ENCODE measurements around the gene CAD. TPM values are rescaled to one million over a fixed set of nuclear protein-coding genes. Genes with fewer than 3 reads are reported as not detected.

The CAD gene
- total RNA-seq, 1 donor from 2014 or later: 51.2 TPM

DNA sequence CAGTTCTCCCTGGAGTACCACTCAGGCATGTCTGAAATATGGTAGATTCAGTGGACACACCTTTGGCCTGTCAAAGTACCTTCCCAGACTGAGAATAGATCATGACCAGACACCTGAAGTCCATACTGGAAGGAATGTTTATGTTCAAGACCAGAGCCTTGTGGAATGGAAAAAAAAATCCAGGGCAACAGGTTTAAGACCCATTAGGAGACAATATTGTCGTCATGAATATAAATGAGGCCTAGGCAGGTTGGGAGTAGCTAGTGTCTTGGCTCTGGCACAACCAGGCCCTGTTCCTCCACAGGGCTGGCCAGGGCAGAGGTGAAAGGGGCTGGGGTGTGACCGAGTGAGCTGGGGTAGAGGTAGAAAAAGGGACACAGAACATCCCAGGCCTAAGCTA, 18.5 kb upstream of the CAD start:
- TF ChIP-seq EZH2 (IDR thresholded peaks at IDR 0.05; ENCODE audit: insufficient read depth, low read length): no peak
- TF ChIP-seq, protein P1, sequence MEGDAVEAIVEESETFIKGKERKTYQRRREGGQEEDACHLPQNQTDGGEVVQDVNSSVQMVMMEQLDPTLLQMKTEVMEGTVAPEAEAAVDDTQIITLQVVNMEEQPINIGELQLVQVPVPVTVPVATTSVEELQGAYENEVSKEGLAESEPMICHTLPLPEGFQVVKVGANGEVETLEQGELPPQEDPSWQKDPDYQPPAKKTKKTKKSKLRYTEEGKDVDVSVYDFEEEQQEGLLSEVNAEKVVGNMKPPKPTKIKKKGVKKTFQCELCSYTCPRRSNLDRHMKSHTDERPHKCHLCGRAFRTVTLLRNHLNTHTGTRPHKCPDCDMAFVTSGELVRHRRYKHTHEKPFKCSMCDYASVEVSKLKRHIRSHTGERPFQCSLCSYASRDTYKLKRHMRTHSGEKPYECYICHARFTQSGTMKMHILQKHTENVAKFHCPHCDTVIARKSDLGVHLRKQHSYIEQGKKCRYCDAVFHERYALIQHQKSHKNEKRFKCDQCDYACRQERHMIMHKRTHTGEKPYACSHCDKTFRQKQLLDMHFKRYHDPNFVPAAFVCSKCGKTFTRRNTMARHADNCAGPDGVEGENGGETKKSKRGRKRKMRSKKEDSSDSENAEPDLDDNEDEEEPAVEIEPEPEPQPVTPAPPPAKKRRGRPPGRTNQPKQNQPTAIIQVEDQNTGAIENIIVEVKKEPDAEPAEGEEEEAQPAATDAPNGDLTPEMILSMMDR (IDR thresholded peaks at IDR 0.05; ENCODE audit: insufficient read depth, low read depth, low read length): no peak
- Histone ChIP-seq H3K4me2 (ENCODE audit: low read length) (no peak overlapping the region), H3K9ac (ENCODE audit: low read length) (no peak overlapping the region), H4K20me1 (ENCODE audit: insufficient read depth, low read length) (no peaks in the 10 kb centered on the region), H2AFZ (ENCODE audit: low read depth, low read length) (no peak overlapping the region), H3K27me3 (ENCODE audit: insufficient read depth, low read length) (peaks cover 4% of the 10 kb centered on the region), H3K9me3 (ENCODE audit: insufficient read depth, low read depth, low read length) (no peaks in the 10 kb centered on the region), H3K79me2 (ENCODE audit: insufficient read depth, low read length) (no peaks in the 10 kb centered on the region), H3K4me3 (ENCODE audit: insufficient read depth, low read depth, low read length) (no peak overlapping the region), H3K4me1 (ENCODE audit: insufficient read depth, low read length) (peaks cover 7% of the 10 kb centered on the region), H3K27ac (ENCODE audit: low read depth, low read length) (no peak overlapping the region), H3K36me3 (ENCODE audit: insufficient read depth, low read length) (peaks cover 12% of the 10 kb centered on the region)
- H3K27me3 Mint-ChIP-seq (ENCODE audit: low read depth, unreplicated experiment): no peaks in the 10 kb centered on the region
- H3K4me1 Mint-ChIP-seq (ENCODE audit: low read depth, unreplicated experiment): peaks cover 5% of the 10 kb centered on the region
- DNase-seq (ENCODE audit: low read depth) (no peak), FAIRE-seq (no peak)
- no peaks in the 10 kb centered on the region for H3K9me3 Mint-ChIP-seq (ENCODE audit: unreplicated experiment)
- H3K27ac Mint-ChIP-seq (ENCODE audit: unreplicated experiment): no peak overlapping the region
- H3K4me3 Mint-ChIP-seq (ENCODE audit: unreplicated experiment): no peak overlapping the region
- H3K36me3 Mint-ChIP-seq (ENCODE audit: low read depth, unreplicated experiment): peaks cover 23% of the 10 kb centered on the region

GRCh38 chr2:27199241-27199640, 17.9 kb upstream of the CAD start:
- H2AFZ ChIP-seq (ENCODE audit: low read depth, low read length): no peak overlapping the region
- peaks cover 16% of the 10 kb centered on the region for H3K36me3 ChIP-seq (ENCODE audit: insufficient read depth, low read length)
- peaks cover 4% of the 10 kb centered on the region for H3K27me3 ChIP-seq (ENCODE audit: insufficient read depth, low read length)
- no peak overlapping the region for H3K27ac ChIP-seq (ENCODE audit: low read depth, low read length)
- TF ChIP-seq, protein P1 (IDR thresholded peaks at IDR 0.05; ENCODE audit: insufficient read depth, low read depth, low read length): no peak
- TF ChIP-seq EZH2 (IDR thresholded peaks at IDR 0.05; ENCODE audit: insufficient read depth, low read length): no peak
- Mint-ChIP-seq H3K9me3 (ENCODE audit: unreplicated experiment) (no peaks in the 10 kb centered on the region), H3K36me3 (ENCODE audit: low read depth, unreplicated experiment) (peaks cover 23% of the 10 kb centered on the region), H3K27ac (ENCODE audit: unreplicated experiment) (no peak overlapping the region), H3K27me3 (ENCODE audit: low read depth, unreplicated experiment) (no peaks in the 10 kb centered on the region), H3K4me1 (ENCODE audit: low read depth, unreplicated experiment) (peaks cover 5% of the 10 kb centered on the region), H3K4me3 (ENCODE audit: unreplicated experiment) (no peak overlapping the region)
- no peak for DNase-seq (ENCODE audit: low read depth)
- peaks cover 7% of the 10 kb centered on the region for H3K4me1 ChIP-seq (ENCODE audit: insufficient read depth, low read length)
- no peak overlapping the region for H3K9ac ChIP-seq (ENCODE audit: low read length)
- no peak overlapping the region for H3K4me2 ChIP-seq (ENCODE audit: low read length)
- H3K9me3 ChIP-seq (ENCODE audit: insufficient read depth, low read depth, low read length): no peaks in the 10 kb centered on the region
- H3K4me3 ChIP-seq (ENCODE audit: insufficient read depth, low read depth, low read length): no peak overlapping the region
- no peaks in the 10 kb centered on the region for H4K20me1 ChIP-seq (ENCODE audit: insufficient read depth, low read length)
- no peak for FAIRE-seq
- H3K79me2 ChIP-seq (ENCODE audit: insufficient read depth, low read length): no peaks in the 10 kb centered on the region

DNA sequence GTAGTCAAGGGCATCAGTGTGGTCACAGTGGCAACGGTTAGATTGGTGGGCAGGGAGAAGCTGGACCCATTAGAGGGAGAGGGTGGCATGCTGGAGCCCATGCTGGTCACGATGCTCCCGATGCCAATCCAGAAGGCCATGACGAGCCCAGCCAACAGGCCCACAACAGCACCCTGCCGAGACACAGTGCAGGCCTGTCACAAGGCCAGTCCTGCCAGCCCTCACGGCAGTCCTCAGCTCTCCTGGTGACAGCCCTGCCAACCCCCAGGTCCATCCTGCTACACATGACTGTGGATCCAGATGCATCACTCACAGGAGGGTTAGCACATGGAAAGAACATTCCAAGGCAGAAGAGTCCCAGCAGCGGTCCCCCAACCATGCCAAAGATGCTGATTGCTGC, 15.5 kb upstream of the CAD start:
- FAIRE-seq: no peak
- H3K36me3 Mint-ChIP-seq (ENCODE audit: low read depth, unreplicated experiment): peaks cover 38% of the 10 kb centered on the region

More for the DNA sequence above, 15.5 kb upstream of the CAD start:
- H3K9me3 Mint-ChIP-seq (ENCODE audit: unreplicated experiment): no peaks in the 10 kb centered on the region
- no peak overlapping the region for H3K27ac Mint-ChIP-seq (ENCODE audit: unreplicated experiment)
- Histone ChIP-seq H3K79me2 (ENCODE audit: insufficient read depth, low read length) (no peaks in the 10 kb centered on the region), H3K4me1 (ENCODE audit: insufficient read depth, low read length) (peaks cover 7% of the 10 kb centered on the region), H3K9me3 (ENCODE audit: insufficient read depth, low read depth, low read length) (no peaks in the 10 kb centered on the region), H3K27ac (ENCODE audit: low read depth, low read length) (no peak overlapping the region), H3K27me3 (ENCODE audit: insufficient read depth, low read length) (no peaks in the 10 kb centered on the region), H2AFZ (ENCODE audit: low read depth, low read length) (no peak overlapping the region), H3K36me3 (ENCODE audit: insufficient read depth, low read length) (peaks cover 25% of the 10 kb centered on the region), H4K20me1 (ENCODE audit: insufficient read depth, low read length) (peaks cover 3% of the 10 kb centered on the region), H3K9ac (ENCODE audit: low read length) (no peak overlapping the region), H3K4me2 (ENCODE audit: low read length) (no peak overlapping the region), H3K4me3 (ENCODE audit: insufficient read depth, low read depth, low read length) (no peak overlapping the region)
- no peak overlapping the region for H3K4me3 Mint-ChIP-seq (ENCODE audit: unreplicated experiment)
- H3K27me3 Mint-ChIP-seq (ENCODE audit: low read depth, unreplicated experiment): no peaks in the 10 kb centered on the region
- peaks cover 5% of the 10 kb centered on the region for H3K4me1 Mint-ChIP-seq (ENCODE audit: low read depth, unreplicated experiment)
- TF ChIP-seq EZH2 (IDR thresholded peaks at IDR 0.05; ENCODE audit: insufficient read depth, low read length): no peak
- TF ChIP-seq, protein P1 (IDR thresholded peaks at IDR 0.05; ENCODE audit: insufficient read depth, low read depth, low read length): no peak
- DNase-seq (ENCODE audit: low read depth): no peak

All from astrocyte (in vitro differentiated cells and primary cell).